HG03045 (cell line): ENCODE data around the gene SLX4IP.

Experiments used
- ATAC-seq: cut with Tn5 transposase; IDR thresholded peaks from one replicate; pipeline ENCODE4 v1.9.1; 2021; ENCODE audit warnings: mild to moderate bottlenecking, moderate library complexity; ENCODE audit not compliant: unreplicated experiment

The SLX4IP gene

DNA sequence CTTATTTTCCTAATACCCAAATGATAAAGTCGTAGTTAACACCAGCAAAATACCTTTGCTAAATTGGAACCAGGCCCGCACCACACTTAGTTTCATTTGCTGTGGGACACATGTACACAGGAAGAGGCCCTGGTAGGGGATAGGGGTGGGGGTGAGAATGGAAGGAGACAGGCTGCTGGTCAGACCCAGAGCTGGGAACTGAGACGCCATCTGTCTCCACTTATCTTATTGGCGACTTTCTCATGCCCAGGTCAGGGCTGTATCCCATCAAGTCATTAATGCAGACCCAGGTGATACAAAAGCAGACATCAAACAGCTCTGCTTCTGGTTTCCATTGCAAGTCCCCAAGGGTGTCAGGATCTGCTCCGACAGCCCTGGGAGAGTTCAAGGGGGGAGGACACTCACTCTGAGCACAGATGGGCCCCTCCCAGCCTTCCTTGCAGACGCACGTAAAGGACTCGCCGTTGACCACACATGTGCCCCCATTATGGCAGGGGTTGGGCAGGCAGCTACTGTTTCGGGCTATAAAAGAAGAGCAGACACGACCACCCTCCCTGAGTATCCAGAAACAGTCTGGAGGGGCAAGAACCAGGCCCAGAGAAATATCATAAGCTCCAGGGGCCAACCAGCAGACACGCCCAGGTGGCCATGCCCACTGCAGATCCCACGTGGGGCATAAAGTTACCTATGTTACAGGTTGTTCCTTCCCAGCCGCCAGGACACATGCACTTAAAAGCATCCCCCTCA is 209.5 kb downstream of the SLX4IP start:
- ATAC-seq, result no peak

DNA sequence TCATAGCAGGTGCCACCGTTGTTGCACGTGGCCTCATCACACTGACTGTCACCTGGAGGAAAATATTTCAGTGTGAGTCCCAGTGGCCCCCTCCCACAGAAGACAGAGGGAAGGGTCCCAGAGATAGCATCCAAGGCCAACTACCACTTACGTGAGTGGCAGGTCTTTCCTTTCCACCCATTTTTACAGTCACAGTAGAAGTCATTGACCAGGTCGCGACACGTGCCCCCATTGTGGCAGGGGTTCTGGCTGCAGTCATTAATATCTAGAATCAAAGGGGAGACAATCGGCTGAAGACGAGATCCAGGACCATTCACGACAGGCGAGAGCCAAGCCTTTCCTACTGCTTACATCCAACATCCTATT is 210.1 kb downstream of the SLX4IP start:
- no peak for ATAC-seq

DNA sequence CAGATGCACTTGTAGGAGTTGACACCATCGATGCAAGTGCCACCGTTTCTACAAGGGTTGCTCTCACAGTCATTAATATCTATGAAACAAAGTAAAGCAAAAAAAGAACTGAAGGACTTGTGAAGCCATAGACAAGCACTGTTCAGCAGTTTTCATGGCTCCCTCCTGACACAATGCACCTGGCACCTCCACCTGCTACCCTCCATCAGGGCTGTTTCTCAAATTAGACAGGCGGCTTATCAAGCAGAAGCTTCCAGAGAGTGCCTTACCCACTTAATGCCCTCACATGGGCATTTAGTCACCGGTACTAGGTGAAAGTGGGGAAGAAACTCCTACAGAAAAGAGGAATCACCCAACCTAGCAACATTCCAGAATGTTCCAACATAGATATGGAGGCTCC is 210.9 kb downstream of the SLX4IP start:
- ATAC-seq, result no peak

- no peak for ATAC-seq
Measured at GRCh38 chr20:10646886-10647420, 211.8 kb downstream of the SLX4IP start.

- ATAC-seq, result no peak
Measured at GRCh38 chr20:10647471-10647870, 212.4 kb downstream of the SLX4IP start.

GRCh38 chr20:10647909-10648308 is 212.8 kb downstream of the SLX4IP start:
- ATAC-seq, result no peak

DNA sequence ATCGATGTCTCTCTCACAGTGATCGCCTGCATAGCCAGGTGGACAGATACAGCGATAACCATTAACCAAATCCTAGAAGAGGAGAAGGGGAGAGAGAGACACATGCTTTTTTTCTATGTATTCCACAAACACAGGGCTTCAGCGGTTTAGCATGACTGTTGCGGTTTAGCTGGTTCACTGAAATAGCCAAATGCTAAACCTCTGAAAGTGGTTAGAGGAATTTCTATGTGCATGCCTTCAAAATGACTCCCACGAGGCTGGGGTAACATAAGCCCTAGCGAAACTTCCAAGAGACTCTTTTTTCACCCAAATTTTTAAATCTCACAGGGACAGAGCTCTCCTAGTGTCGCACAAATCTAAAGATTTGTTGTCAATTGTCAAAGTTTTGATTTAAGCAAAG is 213.5 kb downstream of the SLX4IP start:
- ATAC-seq, result no peak

- no peak for ATAC-seq
Measured at GRCh38 chr20:10649080-10649796, 214.1 kb downstream of the SLX4IP start.

DNA sequence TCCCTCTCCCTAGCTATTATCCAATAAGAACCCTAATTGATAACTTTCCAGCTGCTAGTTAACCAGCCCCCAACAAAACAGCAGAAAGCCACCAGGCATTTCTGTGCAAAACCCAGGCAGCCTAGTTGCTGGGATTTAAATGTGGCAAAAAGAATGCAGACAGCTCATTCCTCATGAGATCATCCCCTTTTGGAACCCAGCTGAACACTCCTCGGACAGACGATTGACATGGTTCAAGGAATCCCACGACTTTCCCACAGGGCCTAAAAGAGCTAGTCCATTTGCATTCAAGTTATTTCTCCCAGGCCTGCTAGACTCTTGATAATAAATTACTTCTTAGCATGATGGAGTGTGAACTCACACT is 214.7 kb downstream of the SLX4IP start:
- no peak for ATAC-seq

DNA sequence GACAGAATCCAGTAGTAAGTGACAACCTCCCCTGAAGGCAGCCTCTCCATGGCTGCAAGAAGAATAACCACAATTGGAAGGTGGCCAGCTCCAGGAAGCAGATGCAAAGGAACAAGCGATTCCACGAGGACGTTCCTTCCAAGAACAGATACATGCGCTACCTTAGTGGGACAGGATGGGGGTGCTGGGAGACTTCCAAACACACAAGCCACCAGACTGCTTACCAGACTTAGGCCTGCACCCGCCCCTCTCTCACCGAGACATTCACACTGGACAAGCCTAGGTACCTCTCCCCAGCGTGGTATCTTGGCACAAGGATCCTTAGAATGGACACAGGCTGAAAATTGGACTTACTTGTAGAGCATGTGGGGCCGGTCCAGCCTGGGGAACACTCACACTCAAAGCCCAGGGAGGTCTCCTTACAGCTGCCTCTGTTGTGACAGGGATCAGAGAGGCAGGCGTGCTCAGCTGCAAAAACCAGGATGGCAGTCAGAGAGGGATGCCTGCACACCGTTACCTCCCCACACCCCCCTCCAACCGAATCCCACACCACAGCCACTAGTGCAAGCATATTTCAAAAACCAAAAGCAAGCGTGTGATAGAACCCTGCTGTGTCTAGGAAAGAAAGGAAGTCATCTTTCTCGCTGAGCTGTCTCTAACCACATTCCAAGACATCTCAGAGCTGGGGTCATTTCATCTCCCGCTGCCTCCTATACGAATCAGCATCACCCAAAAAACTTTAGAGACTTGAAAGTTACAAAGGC is 216.3 kb downstream of the SLX4IP start:
- no peak for ATAC-seq

GRCh38 chr20:10652185-10652584 is 217.1 kb downstream of the SLX4IP start:
- ATAC-seq, result no peak

DNA sequence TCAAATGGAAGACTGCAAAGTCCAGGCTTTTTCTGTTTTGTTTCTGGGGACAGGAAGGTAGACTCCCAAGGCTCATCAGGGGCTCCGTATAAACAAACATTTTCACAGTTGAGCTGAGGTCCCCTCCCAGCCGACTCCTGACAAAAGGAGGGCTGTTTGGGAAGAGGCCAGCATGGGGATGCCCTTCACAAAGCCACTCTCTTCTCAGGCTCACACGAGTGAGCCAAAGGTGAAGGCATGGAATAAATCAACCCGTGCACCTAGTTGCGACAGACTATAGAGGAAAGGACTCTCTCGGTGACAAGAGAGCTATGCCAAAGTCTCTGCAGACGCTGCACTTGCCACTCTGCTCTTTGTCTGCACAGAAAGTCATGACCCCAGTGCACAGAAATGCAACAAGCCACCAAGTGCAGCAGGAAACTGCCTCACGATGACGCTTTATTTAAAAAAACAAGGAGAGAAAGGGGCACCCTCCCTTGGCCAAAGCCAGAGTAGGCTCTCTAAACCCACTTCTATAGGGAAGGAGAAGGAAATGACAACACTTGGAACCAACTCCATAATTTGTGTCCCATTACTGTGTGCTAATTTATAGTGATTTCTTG is 217.7 kb downstream of the SLX4IP start:
- no peak for ATAC-seq

DNA sequence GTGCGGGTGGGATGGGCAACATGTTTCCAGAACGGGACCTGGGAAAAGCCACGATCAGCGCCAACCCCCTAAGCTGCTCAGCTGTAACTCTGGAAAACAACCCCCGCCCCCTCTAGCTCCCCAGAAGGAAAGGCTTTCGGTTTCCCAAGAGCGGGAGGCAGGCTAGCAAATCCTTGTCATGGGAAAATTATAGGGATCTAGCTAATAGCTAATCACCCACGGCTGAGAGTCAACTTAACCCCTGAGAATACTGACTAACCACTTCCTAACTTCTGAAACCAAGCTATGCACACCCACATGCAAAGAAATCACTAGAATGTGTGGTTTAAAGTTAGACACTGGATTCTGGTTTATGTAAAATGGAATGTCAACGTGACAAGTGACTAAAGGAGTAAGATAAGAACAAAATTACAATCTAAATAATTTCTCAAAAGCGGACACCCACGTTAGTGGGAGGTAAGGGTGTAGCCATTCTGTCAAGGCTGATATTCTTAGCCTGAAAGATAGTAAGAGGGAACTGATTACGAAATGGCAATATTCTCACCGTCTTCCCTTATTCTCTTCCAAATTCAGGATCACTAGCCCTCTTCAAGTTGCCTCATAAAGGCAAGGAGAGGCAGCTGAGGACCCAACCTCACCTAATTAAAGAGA is 218.6 kb downstream of the SLX4IP start:
- ATAC-seq, result no peak

DNA sequence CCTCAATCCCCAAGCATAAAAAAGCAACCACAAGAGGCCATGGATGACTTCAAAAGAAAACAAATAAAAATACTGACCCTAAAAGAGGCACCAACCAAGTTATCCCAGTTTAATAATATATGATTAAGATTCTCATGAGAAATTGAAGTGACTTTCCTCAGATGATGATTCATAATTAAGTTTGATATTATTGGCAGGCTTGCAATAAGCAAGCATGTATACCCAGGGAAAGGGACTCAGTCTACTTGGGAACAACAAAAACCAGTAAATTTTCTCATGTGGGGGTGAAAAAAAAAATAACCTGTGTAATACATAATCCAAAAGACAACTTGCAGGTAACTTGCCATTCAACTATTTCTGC is 219.1 kb downstream of the SLX4IP start:
- no peak for ATAC-seq

DNA sequence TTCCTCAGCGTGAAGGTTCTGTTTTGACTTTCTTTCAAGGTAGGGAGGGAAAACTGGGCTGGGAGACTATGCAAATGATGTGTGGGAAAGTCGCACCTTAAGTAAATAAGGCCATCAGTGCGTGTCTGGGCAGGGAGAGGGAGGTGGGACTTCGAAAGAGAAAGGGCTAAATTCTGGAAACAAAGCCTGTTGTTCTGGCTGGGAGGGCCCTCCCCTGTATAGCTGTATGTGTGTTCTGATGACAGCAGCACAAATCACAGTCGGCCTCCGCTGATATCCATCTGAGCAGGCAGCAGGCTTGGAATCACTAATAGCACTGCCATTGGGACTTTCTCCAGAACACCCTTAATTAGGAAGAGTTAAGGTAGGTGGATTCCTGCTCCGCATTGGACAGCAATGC is 219.5 kb downstream of the SLX4IP start:
- peak; percentile 74 for ATAC-seq

DNA sequence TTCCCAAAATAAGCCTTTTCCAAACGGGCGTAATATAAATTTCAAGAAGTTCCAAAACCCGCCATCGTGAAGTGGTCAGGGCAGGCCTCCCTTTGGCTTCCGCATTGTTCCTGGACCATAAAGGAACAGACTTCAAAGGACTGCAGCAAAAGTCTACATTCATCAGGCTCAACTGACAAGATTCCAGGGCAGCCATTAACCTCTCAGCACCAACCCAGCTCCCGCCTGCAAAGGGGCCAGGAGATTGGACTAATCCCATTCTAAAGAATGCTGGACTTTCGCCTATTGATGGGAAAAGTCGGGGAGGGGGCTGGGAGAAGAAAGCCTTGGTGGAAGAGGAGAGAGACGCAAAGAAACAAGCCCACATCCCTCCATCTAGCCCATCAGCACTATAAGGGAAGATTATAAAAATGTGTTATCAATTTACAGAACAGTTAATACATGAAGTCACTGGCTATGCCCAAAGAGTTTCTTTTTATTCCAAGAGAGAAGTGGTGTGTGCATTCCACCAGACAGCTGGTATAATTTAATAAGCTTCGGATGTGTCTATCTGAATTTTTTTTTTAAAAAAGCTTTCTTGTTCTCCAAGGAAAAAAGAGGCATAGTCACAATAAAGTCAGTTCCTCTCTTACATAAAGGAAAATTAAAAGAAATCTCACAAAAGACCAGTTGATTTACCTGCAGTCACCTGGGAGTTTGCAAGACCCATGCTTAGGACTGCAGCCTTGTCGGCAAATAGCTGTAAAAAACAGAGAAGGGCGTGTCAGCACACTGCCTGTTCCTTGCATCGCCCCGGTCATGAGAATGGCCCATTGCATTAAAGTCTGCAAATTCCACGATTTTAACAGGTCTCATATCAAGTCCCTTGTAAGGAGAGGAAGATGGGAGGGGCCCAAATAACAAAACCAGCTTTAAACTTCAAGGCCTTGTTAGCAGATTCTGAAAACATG is 220.9 kb downstream of the SLX4IP start:
- ATAC-seq, result no peak

DNA sequence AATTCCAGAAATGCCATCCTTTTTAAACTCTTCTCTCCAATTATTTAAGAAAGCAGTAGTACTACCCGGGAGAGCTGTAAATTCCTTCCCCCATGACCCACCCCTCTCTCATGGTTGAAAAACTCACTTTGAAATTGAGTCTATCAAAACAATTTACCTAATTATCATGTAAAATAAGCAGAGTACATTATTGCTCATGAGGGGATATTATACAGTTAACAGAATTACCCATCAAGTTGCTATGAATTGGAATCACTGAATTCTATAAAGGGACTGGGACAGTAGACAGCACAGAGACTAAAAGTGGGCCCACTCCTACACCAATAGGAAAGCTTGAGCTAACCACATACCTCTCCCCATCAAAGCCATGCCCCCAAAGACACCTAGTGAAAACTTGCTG is 222.3 kb downstream of the SLX4IP start:
- no peak for ATAC-seq

DNA sequence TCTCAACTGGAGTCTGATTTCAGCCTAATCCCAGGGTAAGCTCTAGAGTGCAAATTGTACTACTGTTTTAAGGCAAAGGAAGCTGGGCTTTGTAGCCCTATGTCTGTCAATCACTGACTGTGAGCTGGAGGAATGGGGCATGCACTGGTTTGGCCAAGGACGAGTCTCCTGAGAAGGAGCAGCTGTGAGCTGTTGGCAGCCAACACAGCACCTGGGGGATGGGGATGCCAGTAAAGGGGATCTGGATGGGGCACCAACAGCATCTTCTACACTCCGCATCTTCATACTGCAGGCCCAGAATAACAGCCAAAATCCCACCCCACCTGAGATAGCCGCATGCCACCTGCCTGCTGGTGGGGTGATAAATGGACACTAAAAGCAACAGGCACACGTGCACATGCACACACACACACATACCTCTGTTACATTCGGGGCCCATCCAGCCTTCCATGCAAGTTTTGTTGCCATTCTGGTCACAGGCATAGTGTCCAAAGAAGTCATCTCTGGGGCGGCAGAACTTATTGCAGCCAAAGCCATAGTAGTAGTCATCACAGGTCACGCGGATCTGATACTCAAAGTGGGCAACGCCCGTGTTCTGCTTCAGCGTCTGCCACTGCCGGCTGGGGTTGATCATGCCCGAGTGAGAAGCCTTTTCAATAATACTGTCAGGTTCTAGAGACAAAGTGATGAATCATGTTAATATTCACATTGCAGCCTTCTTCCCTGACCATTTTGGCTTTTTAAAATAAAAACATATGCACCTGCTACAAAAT is 223.1 kb downstream of the SLX4IP start:
- no peak for ATAC-seq
